Endothelial cell of umbilical vein (primary cell): ENCODE data around the gene ATP13A3. TPM values are rescaled to one million over a fixed set of nuclear protein-coding genes. Genes with fewer than 3 reads are reported as not detected.

Experiments used
- BruUV-seq: library from RNA; stranded (reverse); fragments of 400-500 nt; replicated peaks from 2 replicates; lab custom pipeline; 2021; lab: Mats Ljungman, UMichigan
- CTCF ChIA-PET: fragments of 300-600, 350-600 bp; sonication (Branson Sonifier 250); formaldehyde crosslinking; loops from one replicate; lab custom pipeline; 2021; ENCODE audit warnings: antibody characterized with exemption, inconsistent platforms; lab: Charles Lee
- POLR2A ChIA-PET: fragments of 300-600, 350-600 bp; sonication (Branson Sonifier 250); formaldehyde crosslinking; loops from one replicate; lab custom pipeline; 2021; ENCODE audit warnings: antibody characterized with exemption, inconsistent platforms; lab: Charles Lee
- DNase-seq: peaks from one replicate; pipeline ENCODE4 v3.0.0-alpha.2; 2011; ENCODE audit warnings: low read depth, low spot score
- FAIRE-seq: peaks from 2 replicates; lab custom pipeline; 2011; peaks lifted over from hg19 to GRCh38; lab: Jason Lieb, UNC
- H2AFZ ChIP-seq: 2 replicates; pipeline ENCODE4 v1.6.0; 2012; ENCODE audit warnings: low read depth, low read length, control low read depth, inconsistent platforms
- H3K27ac ChIP-seq: 2 replicates; pipeline ENCODE4 v1.5.1; 2011; ENCODE audit warnings: low read depth, mild to moderate bottlenecking, control low read depth, low read length, moderate library complexity; ENCODE audit not compliant: insufficient read depth
- H3K27me3 ChIP-seq, 2 experiments: 2 replicates each; pipeline versions ENCODE4 v1.6.0 to v1.6.1; 2011; ENCODE audit warnings: low read length in 2 of 2, mixed read lengths in 1 of 2; ENCODE audit not compliant: control insufficient read depth in 2 of 2, insufficient read depth in 2 of 2
- H3K36me3 ChIP-seq, 2 experiments: 2 replicates in 1 of 2; 3 replicates in 1 of 2; pipeline ENCODE4 v1.5.1; 2011; ENCODE audit warnings: low read length in 2 of 2, mild to moderate bottlenecking in 1 of 2, moderate library complexity in 1 of 2; ENCODE audit not compliant: control insufficient read depth in 2 of 2, insufficient read depth in 2 of 2; ENCODE audit errors: extremely low read depth in 1 of 2
- H3K4me1 ChIP-seq: 3 replicates; pipeline ENCODE4 v1.5.1; 2011; ENCODE audit warnings: mild to moderate bottlenecking, low read length; ENCODE audit not compliant: control insufficient read depth, insufficient read depth; ENCODE audit errors: extremely low read depth
- H3K4me2 ChIP-seq: 2 replicates; pipeline ENCODE4 v1.6.1; 2011; ENCODE audit warnings: low read length, control low read depth, mixed read lengths; ENCODE audit not compliant: insufficient read depth
- H3K4me3 ChIP-seq, 3 experiments: fragments of 200-600 bp in 1 of 3; sonication (generic), shearing (Covaris generic) in 1 of 3; replicated peaks in 1 of 3; 2 replicates each; pipeline ENCODE4 v1.5.1; 2011 to 2016; ENCODE audit warnings: control low read depth in 3 of 3, low read length in 3 of 3, mild to moderate bottlenecking in 2 of 3, inconsistent platforms in 1 of 3, low read depth in 1 of 3, moderate library complexity in 1 of 3; ENCODE audit not compliant: insufficient read depth in 1 of 3
- H3K79me2 ChIP-seq: 2 replicates; pipeline ENCODE4 v1.6.0; 2012; ENCODE audit warnings: low read length, inconsistent platforms; ENCODE audit not compliant: control insufficient read depth, insufficient read depth
- H3K9ac ChIP-seq: replicated peaks from 2 replicates; pipeline ENCODE3; 2011; ENCODE audit warnings: low read length, control low read depth; ENCODE audit not compliant: insufficient read depth; ENCODE audit errors: extremely low read depth
- H3K9me1 ChIP-seq: replicated peaks from 3 replicates; pipeline ENCODE4 v1.6.0; 2011; ENCODE audit warnings: mild to moderate bottlenecking, low read length; ENCODE audit not compliant: control insufficient read depth, insufficient read depth; ENCODE audit errors: extremely low read depth
- H3K9me3 ChIP-seq: replicated peaks from 2 replicates; pipeline ENCODE4 v1.5.1; 2012; ENCODE audit warnings: low read length, inconsistent platforms; ENCODE audit not compliant: control insufficient read depth, insufficient read depth
- H4K20me1 ChIP-seq: replicated peaks from 2 replicates; pipeline ENCODE3; 2011; ENCODE audit warnings: mild to moderate bottlenecking, low read length; ENCODE audit not compliant: control insufficient read depth, insufficient read depth; ENCODE audit errors: extremely low read depth
- CTCF ChIP-seq, 2 donors: IDR thresholded peaks; 1 replicate in 1 of 2; 2 replicates in 1 of 2; pipeline ENCODE4 v1.5.1; 2011; ENCODE audit warnings: low read length in 2 of 2, mild to moderate bottlenecking in 2 of 2, moderate library complexity in 2 of 2, control low read depth in 1 of 2, inconsistent platforms in 1 of 2, low read depth in 1 of 2; ENCODE audit not compliant: insufficient read depth in 1 of 2; ENCODE audit errors: extremely low read depth in 1 of 2
- EZH2 ChIP-seq: IDR thresholded peaks from 2 replicates; pipeline ENCODE4 v1.6.1; 2012; ENCODE audit warnings: borderline replicate concordance, low read depth, mild to moderate bottlenecking, moderate library complexity, low read length, inconsistent platforms; ENCODE audit not compliant: severe bottlenecking
- FOS ChIP-seq: IDR thresholded peaks from 2 replicates; pipeline ENCODE4 v1.6.1; 2011; ENCODE audit warnings: mild to moderate bottlenecking, low read length, moderate library complexity, borderline replicate concordance; ENCODE audit not compliant: insufficient read depth
- GATA2 ChIP-seq: IDR thresholded peaks from 2 replicates; pipeline ENCODE4 v1.7.0; 2011; ENCODE audit warnings: low read depth, mild to moderate bottlenecking, moderate library complexity, mixed read lengths, low read length; ENCODE audit not compliant: insufficient read length, insufficient read depth
- JUN ChIP-seq: IDR thresholded peaks from 2 replicates; pipeline ENCODE4 v1.6.1; 2011; ENCODE audit warnings: borderline replicate concordance, low read depth; ENCODE audit not compliant: insufficient read length, insufficient read depth
- MAX ChIP-seq: IDR thresholded peaks from 2 replicates; pipeline ENCODE4 v1.6.1; 2011; ENCODE audit not compliant: insufficient read depth, insufficient read length
- MYC ChIP-seq: IDR thresholded peaks from one replicate; pipeline ENCODE4 v1.6.1; 2011; ENCODE audit warnings: mild to moderate bottlenecking, low read depth, low read length
- POLR2A ChIP-seq: IDR thresholded peaks from 2 replicates; pipeline ENCODE4 v1.6.1; 2012; ENCODE audit warnings: low read depth, mild to moderate bottlenecking, control low read depth, low read length
- POLR2AphosphoS5 ChIP-seq: IDR thresholded peaks from 2 replicates; pipeline ENCODE4 v1.6.1; 2012; ENCODE audit warnings: low read depth, mild to moderate bottlenecking, control low read depth, low read length, moderate library complexity; ENCODE audit not compliant: insufficient read depth
- dilution Hi-C: fragments of 300-500 bp; cut with MboI; formaldehyde crosslinking; loops from one replicate; pipeline ENCODE4 v1.15.0; 2019; ENCODE audit warnings: low sequenced_read_pairs; ENCODE audit not compliant: extremely low pct_ligation_motif_present
- intact Hi-C: fragments of 100-400 bp; cut with micrococcal nuclease; formaldehyde crosslinking; loops from one replicate; pipeline ENCODE4 v1.10.0; 2022
- polyA plus RNA-seq, 4 experiments: library from polyadenylated mRNA; depleted of rRNA in 3 of 4; stranded (reverse) in 3 of 4; unstranded in 1 of 4; fragments of >200 nt; gene quantifications; 2 replicates each; pipeline versions ENCODE4 v1.2.1 to v1.2.3, GENCODE V29; 2011 to 2012; ENCODE audit warnings: missing spikeins in 1 of 4
- total RNA-seq: library from RNA; stranded (reverse); gene quantifications from 2 replicates; pipeline ENCODE4 v1.2.3, GENCODE V29; 2021

ATP13A3 gene
- total and polyA plus RNA-seq, 2 donors (not counting 3 experiments of a cell fraction or from before 2014, with no cell fraction given) = 12.0 to 59.0 TPM

- peak; percentile 47 for DNase-seq
- no peaks in the 10 kb centered on the region for H3K27me3 ChIP-seq
- no peak overlapping the region for H3K27ac ChIP-seq
- no peaks in the 10 kb centered on the region for H3K9me3 ChIP-seq
- CTCF ChIA-PET = interaction anchor here (0.9 to 9.1 kb wide), 2 partner anchors 98 to 119 kb away, joined by 6 to 210 read pairs; no protein-coding TSS in a partner anchor
- H3K79me2 ChIP-seq = peaks cover 85% of the 10 kb centered on the region
- POLR2A ChIA-PET = no interaction called here
- no peak overlapping the region for H3K4me3 ChIP-seq
- no peak for FAIRE-seq
- no peak overlapping the region for H2AFZ ChIP-seq
- TF ChIP-seq JUN = no peak
- no peaks in the 10 kb centered on the region for H3K9me1 ChIP-seq
- no TSS peak for BruUV-seq
- dilution Hi-C loops (no loop called here), intact Hi-C loops (no loop called here)
- H3K36me3 ChIP-seq = peaks cover 0 to 3% of the 10 kb centered on the region in 2 experiments
- no peaks in the 10 kb centered on the region for H4K20me1 ChIP-seq
- no peaks in the 10 kb centered on the region for H3K4me1 ChIP-seq
- H3K9ac ChIP-seq = no peak overlapping the region
- no peak overlapping the region for H3K4me2 ChIP-seq
Observed at GRCh38 chr3:194475978-194476377, 10.8 kb downstream of the ATP13A3 start.

GRCh38 chr3:194475138-194475932 is 11.5 kb downstream of the ATP13A3 start:
- H4K20me1 ChIP-seq = no peaks in the 10 kb centered on the region
- no peak overlapping the region for H3K4me3 ChIP-seq
- dilution Hi-C loops = no loop called here
- H3K79me2 ChIP-seq = peaks cover 82% of the 10 kb centered on the region
- H3K4me2 ChIP-seq = no peak overlapping the region
- no peak overlapping the region for H3K27ac ChIP-seq
- TF ChIP-seq POLR2AphosphoS5 (no peak), POLR2A (no peak), MYC (no peak), GATA2 (no peak), CTCF (IDR thresholded peaks at IDR 0.05; ENCODE audit: extremely low read depth in 1 of 2, insufficient read depth in 1 of 2, low read depth in 1 of 2, low read length in 2 of 2) (no peak), FOS (no peak), JUN (no peak), EZH2 (no peak), MAX (no peak)
- FAIRE-seq (no peak), DNase-seq (no peak)
- no TSS peak for BruUV-seq
- H3K9ac ChIP-seq = no peak overlapping the region
- H3K9me1 ChIP-seq = no peaks in the 10 kb centered on the region
- peaks cover 3% of the 10 kb centered on the region for H3K4me1 ChIP-seq
- intact Hi-C loops = no loop called here
- no peak overlapping the region for H2AFZ ChIP-seq
- no peaks in the 10 kb centered on the region for H3K27me3 ChIP-seq
- peaks cover 0 to 3% of the 10 kb centered on the region in 2 experiments for H3K36me3 ChIP-seq
- POLR2A ChIA-PET = no interaction called here
- CTCF ChIA-PET = interaction anchor here (0.9 to 9.1 kb wide), 5 partner anchors 9 to 119 kb away, joined by 3 to 210 read pairs (median 5); no protein-coding TSS in a partner anchor
- H3K9me3 ChIP-seq = no peaks in the 10 kb centered on the region
